Islet precursor cell (in vitro differentiated cells): ENCODE results near the gene LMF1.
"Not testable (repeated sequence)": the region's sequence is repeated elsewhere in the genome, so short reads cannot be mapped to it uniquely, and the experiment has no call there.

Source experiments
- DNase-seq: peaks from one replicate; pipeline ENCODE4 v3.0.0-alpha.2; 2018

Gene LMF1

GRCh38 chr16:891353-891740 lies 79.4 kb downstream of the LMF1 start:
- no peak for DNase-seq

- no peak for DNase-seq
Observed at GRCh38 chr16:890716-891352, 80.0 kb downstream of the LMF1 start.

GRCh38 chr16:890217-890616 lies 80.6 kb downstream of the LMF1 start:
- no peak for DNase-seq

- DNase-seq, result no peak
Observed at GRCh38 chr16:889586-889985, 81.2 kb downstream of the LMF1 start.

- DNase-seq, result no peak
Observed at GRCh38 chr16:888901-889570, 81.7 kb downstream of the LMF1 start.

GRCh38 chr16:888456-888855 lies 82.3 kb downstream of the LMF1 start:
- DNase-seq, result not testable (repeated sequence)

- no peak for DNase-seq
Observed at GRCh38 chr16:887846-888245, 82.9 kb downstream of the LMF1 start.

- DNase-seq, result no peak
Observed at GRCh38 chr16:886802-887731, 83.7 kb downstream of the LMF1 start.

- DNase-seq, result no peak
Observed at GRCh38 chr16:886084-886543, 84.7 kb downstream of the LMF1 start.

- no peak for DNase-seq
Observed at GRCh38 chr16:885391-885790, 85.4 kb downstream of the LMF1 start.

- DNase-seq, result no peak
Observed at GRCh38 chr16:884232-884631, 86.6 kb downstream of the LMF1 start.

- no peak for DNase-seq
Observed at GRCh38 chr16:883781-884180, 87.0 kb downstream of the LMF1 start.

- DNase-seq, result no peak
Observed at GRCh38 chr16:883340-883739, 87.4 kb downstream of the LMF1 start.

GRCh38 chr16:882671-883070 lies 88.1 kb downstream of the LMF1 start:
- DNase-seq, result not testable (repeated sequence)

- no peak for DNase-seq
Observed at GRCh38 chr16:882256-882655, 88.5 kb downstream of the LMF1 start.

GRCh38 chr16:881219-882097 lies 89.3 kb downstream of the LMF1 start:
- no peak for DNase-seq

GRCh38 chr16:880471-881171 lies 90.2 kb downstream of the LMF1 start:
- no peak for DNase-seq

GRCh38 chr16:879986-880385 lies 90.8 kb downstream of the LMF1 start:
- no peak for DNase-seq

- no peak for DNase-seq
Observed at GRCh38 chr16:879461-879861, 91.3 kb downstream of the LMF1 start.

GRCh38 chr16:878886-879285 lies 91.9 kb downstream of the LMF1 start:
- no peak for DNase-seq

- DNase-seq, result no peak
Observed at GRCh38 chr16:878072-878784, 92.6 kb downstream of the LMF1 start.
